GM12878 (cell line): ENCODE results near the gene PPP1R1B. TPM values are rescaled to one million over a fixed set of nuclear protein-coding genes. Genes with fewer than 3 reads are reported as not detected.

Source experiments
- ATAC-seq: fragments of 200-7000 bp; cut with Tn5 transposase; 3 replicates; pipeline ENCODE4 v1.9.1; 2020; ENCODE audit warnings: mild to moderate bottlenecking, moderate library complexity
- BruUV-seq: library from RNA; stranded (reverse); fragments of 400-500 nt; replicated peaks from 2 replicates; lab custom pipeline; 2021; lab: Mats Ljungman, UMichigan
- CTCF ChIA-PET: fragments of 300-600 bp; sonication (Branson Sonifier 250); formaldehyde crosslinking; extraction: SDS; loops from one replicate; lab custom pipeline; 2021; ENCODE audit warnings: inconsistent platforms; lab: Yijun Ruan, JAX
- POLR2A ChIA-PET: fragments of 350-600 bp; formaldehyde crosslinking; extraction: SDS; loops from one replicate; lab custom pipeline; 2021; ENCODE audit warnings: inconsistent platforms; lab: Charles Lee
- RAD21 ChIA-PET: fragments of 300-600 bp; sonication (Branson Sonifier 250); formaldehyde crosslinking; loops from one replicate; lab custom pipeline; 2023; ENCODE audit warnings: antibody characterized with exemption; ENCODE audit not compliant: unreplicated experiment; lab: Charles Lee
- SMC1A ChIA-PET: fragments of 300-600 bp; sonication (Branson Sonifier 250); formaldehyde crosslinking; loops from one replicate; lab custom pipeline; 2023; ENCODE audit not compliant: unreplicated experiment, uncharacterized antibody; lab: Charles Lee
- DNase-seq: peaks from one replicate; pipeline ENCODE4 v3.0.0-alpha.2; 2011; ENCODE audit warnings: low read depth, low spot score
- FAIRE-seq: peaks from 3 replicates; lab custom pipeline; 2011; peaks lifted over from hg19 to GRCh38; lab: Jason Lieb, UNC
- H2AFZ ChIP-seq: 2 replicates; pipeline ENCODE4 v1.6.0; 2011; ENCODE audit warnings: low read depth, low read length, control low read depth; ENCODE audit not compliant: control insufficient read depth
- H3K27ac ChIP-seq: 2 replicates; pipeline ENCODE4 v1.5.1; 2011; ENCODE audit warnings: control low read depth; ENCODE audit not compliant: control insufficient read depth, insufficient read depth
- H3K27me3 ChIP-seq, 2 experiments: replicated peaks in 1 of 2; 2 replicates each; pipeline versions ENCODE4 v1.6.0 to v1.6.1; 2011; ENCODE audit warnings: low read length in 1 of 2; ENCODE audit not compliant: control insufficient read depth in 2 of 2, insufficient read depth in 2 of 2
- H3K36me3 ChIP-seq, 2 experiments: 2 replicates each; pipeline ENCODE4 v1.5.1; 2011; ENCODE audit warnings: low read length in 1 of 2; ENCODE audit not compliant: control insufficient read depth in 2 of 2, insufficient read depth in 2 of 2
- H3K4me1 ChIP-seq: 2 replicates; pipeline ENCODE4 v1.6.1; 2011; ENCODE audit warnings: mild to moderate bottlenecking, low read length, moderate library complexity, mixed read lengths; ENCODE audit not compliant: control insufficient read depth, insufficient read depth
- H3K4me2 ChIP-seq: 2 replicates; pipeline ENCODE4 v1.6.0; 2011; ENCODE audit warnings: control low read depth; ENCODE audit not compliant: control insufficient read depth, insufficient read depth
- H3K4me3 ChIP-seq: fragments of 200-600 bp; sonication (generic); 2 replicates; pipeline ENCODE4 v1.5.1; 2016
- H3K79me2 ChIP-seq: 2 replicates; pipeline ENCODE4 v1.6.0; 2011; ENCODE audit warnings: low read length; ENCODE audit not compliant: control insufficient read depth, insufficient read depth
- H3K9ac ChIP-seq: 2 replicates; pipeline ENCODE4 v1.8.0; 2011; ENCODE audit warnings: low read length, control low read depth, mixed read lengths; ENCODE audit not compliant: control insufficient read depth, insufficient read depth
- H3K9me3 ChIP-seq: replicated peaks from 3 replicates; pipeline ENCODE4 v1.5.1; 2011; ENCODE audit warnings: mild to moderate bottlenecking, low read length; ENCODE audit not compliant: control insufficient read depth, insufficient read depth
- H4K20me1 ChIP-seq: 2 replicates; pipeline ENCODE4 v1.6.0; 2011; ENCODE audit not compliant: control insufficient read depth, insufficient read depth
- CHD2 ChIP-seq: IDR thresholded peaks from 2 replicates; pipeline ENCODE4 v1.6.1; 2011; ENCODE audit warnings: low read depth, low read length, improper control_type of control experiment, borderline replicate concordance
- CHD4 ChIP-seq: fragments of 200-600 bp; sonication (generic); IDR thresholded peaks from 2 replicates; pipeline ENCODE4 v1.6.1; 2016; ENCODE audit warnings: mild to moderate bottlenecking
- ESRRA ChIP-seq: IDR thresholded peaks from 2 replicates; pipeline ENCODE4 v1.6.1; 2012; ENCODE audit warnings: mild to moderate bottlenecking, low read length, improper control_type of control experiment
- HDAC6 ChIP-seq: fragments of 200-600 bp; sonication (generic); IDR thresholded peaks from one replicate; pipeline ENCODE4 v1.8.0; 2017; ENCODE audit warnings: antibody characterized with exemption; ENCODE audit not compliant: unreplicated experiment
- MTA3 ChIP-seq: IDR thresholded peaks from 2 replicates; pipeline ENCODE4 v1.6.1; 2012; ENCODE audit warnings: low read length, inconsistent platforms, borderline replicate concordance
- MYC ChIP-seq: IDR thresholded peaks from 2 replicates; pipeline ENCODE4 v1.6.1; 2011; ENCODE audit warnings: mild to moderate bottlenecking, low read length, moderate library complexity, inconsistent platforms; ENCODE audit not compliant: insufficient read depth, insufficient replicate concordance, insufficient read length, severe bottlenecking
- NR2F1 ChIP-seq: fragments of 450-650 bp; conservative IDR thresholded peaks from 2 replicates; pipeline ENCODE4 v1.6.1; 2017; ENCODE audit warnings: mild to moderate bottlenecking
- PML ChIP-seq: IDR thresholded peaks from 2 replicates; pipeline ENCODE4 v1.6.1; 2012; ENCODE audit warnings: low read length, inconsistent platforms
- TCF3 ChIP-seq: IDR thresholded peaks from 2 replicates; pipeline ENCODE4 v1.6.1; 2012; ENCODE audit warnings: low read depth, mild to moderate bottlenecking, low read length, borderline replicate concordance; ENCODE audit not compliant: insufficient read depth
- WGBS: methylation state at CpG from one replicate; pipeline ENCODE4 v1.1.6; 2016; ENCODE audit warnings: low lambda C conversion rate; ENCODE audit not compliant: insufficient replicate concordance, insufficient coverage; ENCODE audit errors: missing lambda C conversion rate; 5-methylcytosine and 5-hydroxymethylcytosine counted together
- in situ Hi-C: fragments of 300-500 bp; cut with MboI; formaldehyde crosslinking; loops from 9 replicates; pipeline ENCODE4 v1.14.3; 2018; ENCODE audit warnings: mixed read lengths
- intact Hi-C: fragments of 100-400 bp; cut with micrococcal nuclease; formaldehyde crosslinking; loops from one replicate; pipeline ENCODE4 v1.14.2; 2022; ENCODE audit not compliant: unreplicated experiment
- polyA plus RNA-seq, 11 experiments: library from polyadenylated mRNA; depleted of rRNA in 4 of 11; unstranded in 6 of 11; stranded (reverse) in 5 of 11; fragments of >200 nt; fragmentation: Nextera tagmentation in 4 of 11; fragmentation: Illumina TruSeq in 1 of 11; extraction: Ambion mirVana in 4 of 11; extraction: Trizol in 1 of 11; gene quantifications; 1 replicate in 1 of 11; 2 replicates in 10 of 11; pipeline versions ENCODE4 v1.2.1 to v1.2.3, GENCODE V29; 2011 to 2016; ENCODE audit warnings: inconsistent platforms in 2 of 11, missing spikeins in 2 of 11, low read depth in 1 of 11
- total RNA-seq, 4 experiments: library from RNA; depleted of rRNA in 3 of 4; stranded (reverse); fragments of >200 nt in 3 of 4; fragmentation: Illumina TruSeq in 1 of 4; extraction: Trizol in 1 of 4; gene quantifications; 2 replicates each; pipeline versions ENCODE4 v1.2.1 to v1.2.3, GENCODE V29; 2013 to 2021

Gene PPP1R1B
- total and polyA plus RNA-seq, 10 of the 15 experiments (the other 5 are each of a cell fraction or from before 2014, with no cell fraction given) = 0.08 TPM; not detected in 9

GRCh38 chr17:39658760-39659159 lies 32.0 kb downstream of the PPP1R1B start:
- no peak overlapping the region for H3K27ac ChIP-seq
- FAIRE-seq = no peak
- no peak for TF ChIP-seq ESRRA
- TF ChIP-seq MYC = no peak
- no peak for TF ChIP-seq MTA3
- no peak for TF ChIP-seq CHD4
- TF ChIP-seq HDAC6 = no peak
- no peak for TF ChIP-seq TCF3
- TF ChIP-seq NR2F1 = no peak
- TF ChIP-seq PML = no peak
- no peak for TF ChIP-seq CHD2
- TF ChIP-seq, all 136 proteins: peak for 0
- H3K4me3 ChIP-seq = no peak overlapping the region
- H2AFZ ChIP-seq = no peak overlapping the region
- CTCF ChIA-PET = interaction anchor here (1.1 to 2.1 kb wide), 2 partner anchors 34 to 37 kb away, joined by 4 to 6 read pairs; no protein-coding TSS in a partner anchor
- BruUV-seq = no TSS peak
- H4K20me1 ChIP-seq = no peaks in the 10 kb centered on the region
- RAD21 ChIA-PET = no interaction called here
- no peak overlapping the region for H3K9ac ChIP-seq
- peaks cover 16 to 28% of the 10 kb centered on the region in 2 experiments; a peak in 3 of 4 replicates for H3K36me3 ChIP-seq
- H3K4me2 ChIP-seq = no peak overlapping the region
- intact Hi-C loops = no loop called here
- in situ Hi-C loops = no loop called here
- POLR2A ChIA-PET = no interaction called here
- DNase-seq = no peak
- peaks cover 6% of the 10 kb centered on the region; the same call in 1 of the 2 replicates for H3K4me1 ChIP-seq
- H3K27me3 ChIP-seq = no peaks in the 10 kb centered on the region
- WGBS = 73% methylated on average over 3 of the region's 3 CpGs
- no peak for ATAC-seq
- SMC1A ChIA-PET = no interaction called here
- no peaks in the 10 kb centered on the region for H3K9me3 ChIP-seq
- H3K79me2 ChIP-seq = no peaks in the 10 kb centered on the region; the same call in 1 of the 2 replicates
